ENCODE results near the gene ANKLE1.

- TF ChIP-seq, protein P1, sequence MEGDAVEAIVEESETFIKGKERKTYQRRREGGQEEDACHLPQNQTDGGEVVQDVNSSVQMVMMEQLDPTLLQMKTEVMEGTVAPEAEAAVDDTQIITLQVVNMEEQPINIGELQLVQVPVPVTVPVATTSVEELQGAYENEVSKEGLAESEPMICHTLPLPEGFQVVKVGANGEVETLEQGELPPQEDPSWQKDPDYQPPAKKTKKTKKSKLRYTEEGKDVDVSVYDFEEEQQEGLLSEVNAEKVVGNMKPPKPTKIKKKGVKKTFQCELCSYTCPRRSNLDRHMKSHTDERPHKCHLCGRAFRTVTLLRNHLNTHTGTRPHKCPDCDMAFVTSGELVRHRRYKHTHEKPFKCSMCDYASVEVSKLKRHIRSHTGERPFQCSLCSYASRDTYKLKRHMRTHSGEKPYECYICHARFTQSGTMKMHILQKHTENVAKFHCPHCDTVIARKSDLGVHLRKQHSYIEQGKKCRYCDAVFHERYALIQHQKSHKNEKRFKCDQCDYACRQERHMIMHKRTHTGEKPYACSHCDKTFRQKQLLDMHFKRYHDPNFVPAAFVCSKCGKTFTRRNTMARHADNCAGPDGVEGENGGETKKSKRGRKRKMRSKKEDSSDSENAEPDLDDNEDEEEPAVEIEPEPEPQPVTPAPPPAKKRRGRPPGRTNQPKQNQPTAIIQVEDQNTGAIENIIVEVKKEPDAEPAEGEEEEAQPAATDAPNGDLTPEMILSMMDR (conservative IDR thresholded peaks at IDR 0.05 in 1 of 2, IDR thresholded peaks at IDR 0.05 in 1 of 2; ENCODE audit: low read depth in 1 of 2, low read length in 2 of 2) = no peak
- no peak for TF ChIP-seq EZH2 (IDR thresholded peaks at IDR 0.05; ENCODE audit: low read length, missing control alignments)
Measured at GRCh38 chr19:17243211-17243829, 38.4 kb upstream of the ANKLE1 start.

Measured in fibroblast of lung (primary cell).